HCT116 (cell line): ENCODE results near the gene CBFB.

Experiments
- CTCF ChIP-seq, 3 experiments: fragments of 200-600 bp in 1 of 3; sonication (generic) in 1 of 3; IDR thresholded peaks in 2 of 3; conservative IDR thresholded peaks in 1 of 3; 2 replicates each; pipeline ENCODE4 v1.5.1; 2012 to 2017; ENCODE audit warnings: low read depth in 2 of 3, low read length in 2 of 3, antibody characterized with exemption in 1 of 3, borderline replicate concordance in 1 of 3, control low read depth in 1 of 3, mild to moderate bottlenecking in 1 of 3, mixed read lengths in 1 of 3, mixed run types in 1 of 3, moderate library complexity in 1 of 3; ENCODE audit not compliant: insufficient read depth in 1 of 3
- EZH2 ChIP-seq: fragments of 200-600 bp; sonication (generic); IDR thresholded peaks from 2 replicates; pipeline ENCODE4 v1.6.1; 2017; ENCODE audit warnings: antibody characterized with exemption, mixed run types
- JUND ChIP-seq: IDR thresholded peaks from 2 replicates; pipeline ENCODE4 v1.6.1; 2012
- POLR2A ChIP-seq: IDR thresholded peaks from 2 replicates; pipeline ENCODE4 v1.7.0; 2011; ENCODE audit warnings: borderline replicate concordance; ENCODE audit not compliant: insufficient read depth, insufficient read length; ENCODE audit errors: extremely low read depth
- POLR2AphosphoS5 ChIP-seq: IDR thresholded peaks from 2 replicates; pipeline ENCODE4 v1.6.1; 2011; ENCODE audit warnings: mild to moderate bottlenecking, low read depth, low read length, moderate library complexity
- RAD21 ChIP-seq: IDR thresholded peaks from 2 replicates; pipeline ENCODE4 v1.6.1; 2012; ENCODE audit warnings: low read depth, mild to moderate bottlenecking
- REST ChIP-seq: IDR thresholded peaks from 2 replicates; pipeline ENCODE4 v1.6.1; 2012; ENCODE audit warnings: low read depth
- SP1 ChIP-seq: IDR thresholded peaks from 2 replicates; pipeline ENCODE4 v1.6.1; 2012; ENCODE audit warnings: low read depth
- ZBTB33 ChIP-seq: IDR thresholded peaks from 2 replicates; pipeline ENCODE4 v1.6.1; 2011; ENCODE audit warnings: mild to moderate bottlenecking, low read length, moderate library complexity; ENCODE audit not compliant: insufficient replicate concordance; ENCODE audit errors: extremely low read depth
- ZFX ChIP-seq: fragments of 450-650 bp; IDR thresholded peaks from 2 replicates; pipeline ENCODE4 v1.6.1; 2017

GRCh38 chr16:67022531-67023214, 6.3 kb upstream of the CBFB start:
- TF ChIP-seq CTCF (IDR thresholded peaks at IDR 0.05 in 2 of 3, conservative IDR thresholded peaks at IDR 0.05 in 1 of 3; ENCODE audit: borderline replicate concordance in 1 of 3, insufficient read depth in 1 of 3, low read depth in 2 of 3, low read length in 2 of 3) (no peak), POLR2AphosphoS5 (no peak), RAD21 (no peak), ZBTB33 (no peak), JUND (no peak), POLR2A (no peak), REST (no peak), EZH2 (no peak), ZFX (no peak), SP1 (no peak)
